Activated CD4-positive, alpha-beta T cell treated with anti-CD3 and anti-CD28 coated beads, Interleukin-2, amount 50 U/mL, for 16 hours (primary cell): ENCODE results near the gene OFD1.

Experiments
- DNase-seq: peaks from one replicate; pipeline ENCODE4 v3.0.0-alpha.2; 2020

OFD1 gene

GRCh38 chrX:13805241-13805640, 70.7 kb downstream of the OFD1 start:
- DNase-seq: no peak

DNA sequence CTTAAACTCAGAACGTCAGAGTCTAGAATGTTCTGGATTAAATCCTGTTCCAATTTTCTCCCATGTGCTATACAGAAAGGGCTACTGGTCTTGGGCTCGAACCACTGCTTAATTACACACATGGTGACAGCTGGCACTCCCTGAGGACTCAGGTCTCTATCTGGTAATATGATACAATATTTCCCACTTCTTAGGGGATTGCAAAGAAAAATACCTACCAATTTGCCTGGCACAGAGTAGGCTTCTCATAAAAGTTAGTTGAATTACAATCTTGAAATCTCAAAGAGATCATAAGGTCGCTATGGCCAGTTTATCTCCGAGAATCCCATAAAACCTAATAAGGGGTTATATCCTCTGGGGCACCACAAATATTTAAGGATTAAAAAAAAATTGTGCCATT, 73.7 kb downstream of the OFD1 start:
- no peak for DNase-seq

GRCh38 chrX:13808865-13809264, 74.3 kb downstream of the OFD1 start:
- DNase-seq: no peak

DNA sequence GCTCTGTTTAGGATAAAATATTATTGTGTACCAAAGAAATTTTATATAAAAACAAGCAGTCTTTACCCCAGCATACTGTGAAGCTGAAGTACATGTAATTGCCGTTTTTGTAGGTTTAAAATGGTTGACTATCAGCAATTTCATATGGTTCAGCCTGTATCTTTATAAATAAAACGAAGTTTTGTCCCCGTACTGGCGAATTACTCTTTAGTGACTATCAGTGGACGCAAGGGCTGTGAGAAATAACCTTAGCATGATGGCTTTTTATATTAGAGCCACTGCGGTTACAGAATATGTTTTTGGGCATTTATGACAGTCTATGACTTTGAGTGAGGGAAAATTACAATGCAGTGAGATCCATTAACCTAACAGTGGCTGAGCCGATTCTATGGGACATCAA, 81.1 kb downstream of the OFD1 start:
- no peak for DNase-seq

DNA sequence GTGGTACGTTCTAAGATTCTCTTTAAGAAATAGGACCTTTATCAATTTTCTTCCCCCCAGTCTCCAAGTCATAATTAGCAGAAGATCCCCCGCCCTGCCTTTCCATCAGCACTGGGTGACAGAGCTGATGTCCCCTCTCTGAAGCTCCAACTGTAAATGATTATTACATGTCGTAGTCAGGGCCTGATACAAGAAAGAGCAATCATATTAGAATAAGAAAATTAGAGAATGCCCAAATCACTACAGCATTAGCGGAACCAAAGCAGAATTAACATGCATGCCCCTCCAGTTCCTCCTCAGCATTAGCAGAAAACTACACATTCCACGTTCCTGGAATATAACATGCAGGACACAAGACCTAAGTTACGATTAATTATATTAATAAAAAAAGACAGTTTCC, 81.6 kb downstream of the OFD1 start:
- no peak for DNase-seq

DNA sequence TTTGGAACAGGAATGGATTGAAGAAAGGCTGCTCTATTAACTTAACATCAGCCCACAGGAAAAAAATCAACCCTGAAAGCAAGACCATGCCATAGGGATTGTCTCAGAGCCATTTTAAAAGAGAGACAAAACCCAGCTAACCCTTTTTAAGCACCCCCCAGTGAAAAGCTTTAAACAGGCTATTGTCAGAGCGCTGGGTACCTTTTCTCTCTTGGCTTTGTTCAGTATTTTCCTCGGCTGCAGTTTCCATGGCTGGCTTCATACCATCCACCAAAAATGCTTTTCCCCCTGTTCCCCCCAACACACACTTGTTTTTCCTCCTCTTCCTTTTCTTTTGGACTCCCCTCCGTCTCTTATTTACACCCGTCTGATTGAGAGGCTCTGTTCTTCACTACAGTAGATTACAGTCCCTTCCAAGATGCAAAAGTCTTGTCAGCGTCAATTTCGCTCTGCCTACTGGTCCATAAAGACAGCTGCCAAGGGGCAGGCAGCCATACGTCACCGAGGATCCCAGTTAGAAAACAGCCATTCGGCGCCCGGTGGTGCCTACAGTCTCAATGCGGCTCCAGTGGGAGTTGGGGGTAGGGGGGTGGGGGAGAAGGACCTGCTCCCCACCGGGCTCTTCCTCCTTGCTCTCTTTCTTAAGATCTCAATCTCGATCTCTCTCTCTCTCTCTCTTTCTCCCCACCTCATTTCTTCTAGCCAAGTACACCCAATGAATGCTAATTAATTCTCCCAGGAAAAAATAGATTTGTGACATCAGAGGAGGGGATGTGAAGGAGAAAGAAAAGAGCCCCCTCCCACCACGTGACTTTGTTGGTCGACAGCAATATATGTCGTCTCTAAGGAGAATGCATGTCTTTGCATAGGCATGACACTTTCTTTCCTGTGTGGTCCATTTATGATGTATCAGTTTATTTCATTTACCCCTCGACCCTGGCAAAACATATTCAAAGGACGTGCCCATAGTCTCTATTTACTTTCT, 82.4 kb downstream of the OFD1 start, which contains the start of gene GPM6B:
Gene GPM6B, minus strand, starts transcription at position 451 of the 985 bp plus-strand sequence. Its CDS starts 189 bp downstream, at position 262.
- DNase-seq: no peak
